HG03378 (cell line): ENCODE data around the gene SEMA3B.
"Not testable (repeated sequence)": the region's sequence is repeated elsewhere in the genome, so short reads cannot be mapped to it uniquely, and the experiment has no call there.

Experiments
- ATAC-seq: cut with Tn5 transposase; IDR thresholded peaks from one replicate; pipeline ENCODE4 v1.9.1; 2021; ENCODE audit warnings: mild to moderate bottlenecking, moderate library complexity; ENCODE audit not compliant: unreplicated experiment

Gene SEMA3B

DNA sequence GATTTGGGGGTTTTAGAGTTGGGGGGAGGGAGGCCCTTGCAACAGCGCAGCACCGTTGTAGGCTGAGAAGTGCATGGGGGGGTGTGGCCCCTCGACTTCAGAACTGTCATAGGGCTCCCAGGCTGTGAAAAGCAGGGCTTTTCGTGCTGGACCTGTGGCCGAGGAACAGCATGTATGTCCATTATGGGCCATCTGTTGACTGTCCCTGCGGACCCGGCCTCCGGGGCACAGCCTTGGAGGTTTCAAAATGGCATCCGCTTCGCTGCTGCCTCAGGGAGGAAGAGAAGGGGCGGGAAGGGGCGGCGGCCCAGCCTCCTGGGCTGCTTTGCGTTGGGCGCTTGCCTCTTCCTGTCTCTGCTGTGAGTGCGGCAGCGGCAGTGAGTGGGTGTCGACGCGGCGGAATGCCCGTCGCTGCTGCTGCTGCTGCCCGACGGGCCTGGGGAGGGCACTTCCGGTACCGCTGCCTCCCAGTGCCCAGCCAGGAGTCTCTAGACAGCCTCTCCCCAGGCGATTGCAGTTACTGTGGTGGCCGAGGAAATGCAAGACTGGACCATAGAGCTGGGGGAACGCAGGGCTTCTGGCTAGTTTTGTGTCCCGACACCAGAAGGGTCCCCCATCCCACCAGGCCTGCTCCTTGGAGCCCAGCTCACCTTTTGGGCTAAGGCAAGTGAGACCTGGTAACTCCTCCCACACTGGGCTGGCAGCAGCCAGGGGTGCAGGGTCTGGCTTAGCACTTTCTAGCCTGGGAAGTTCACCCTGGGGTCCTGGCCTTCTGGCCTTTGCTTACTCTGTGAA lies 31.0 kb upstream of the SEMA3B start:
- no peak for ATAC-seq

DNA sequence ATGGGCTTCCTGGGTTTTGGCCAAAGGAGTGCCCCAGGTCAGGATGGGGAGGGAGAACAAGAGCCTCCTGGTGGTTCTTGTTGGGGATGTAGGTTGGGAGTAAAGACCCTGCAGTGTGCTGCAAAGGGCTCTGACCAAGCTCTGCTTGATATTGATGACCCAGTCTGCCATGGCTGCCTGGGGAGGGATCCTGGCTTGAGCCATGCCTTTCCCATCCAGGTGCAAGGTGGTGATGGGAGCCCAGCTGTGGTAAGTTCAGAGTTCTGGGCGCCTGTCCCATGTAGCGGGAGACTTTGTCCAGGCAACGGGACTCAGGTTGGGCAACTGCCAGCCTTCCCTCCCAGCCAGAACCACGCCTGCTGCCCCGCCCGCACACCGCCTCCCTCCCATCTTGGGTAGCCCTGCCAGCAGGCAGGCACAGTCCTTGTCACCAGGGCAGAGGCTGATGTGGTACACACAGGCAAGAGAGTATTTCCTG lies 30.4 kb upstream of the SEMA3B start:
- ATAC-seq, result no peak

DNA sequence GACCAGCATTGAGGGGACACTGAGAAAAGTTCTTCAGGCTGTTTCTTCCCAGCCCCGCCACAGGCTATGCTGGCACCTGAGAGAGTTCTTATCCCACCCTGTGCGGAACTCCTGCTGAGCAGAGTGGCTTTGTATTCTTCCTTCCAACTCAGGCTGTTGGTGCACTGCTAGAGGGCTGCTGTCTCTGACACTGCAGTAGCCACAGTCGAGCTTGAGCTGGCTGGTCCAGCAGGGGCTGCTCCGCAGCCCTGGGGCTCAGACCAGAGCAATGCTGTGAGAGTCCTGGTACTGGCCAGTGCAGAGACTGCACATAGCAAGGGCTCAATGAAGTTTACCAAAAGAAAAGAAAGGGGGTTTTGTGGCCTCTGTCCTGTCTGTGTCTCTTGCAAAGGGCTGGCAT lies 29.3 kb upstream of the SEMA3B start:
- no peak for ATAC-seq

DNA sequence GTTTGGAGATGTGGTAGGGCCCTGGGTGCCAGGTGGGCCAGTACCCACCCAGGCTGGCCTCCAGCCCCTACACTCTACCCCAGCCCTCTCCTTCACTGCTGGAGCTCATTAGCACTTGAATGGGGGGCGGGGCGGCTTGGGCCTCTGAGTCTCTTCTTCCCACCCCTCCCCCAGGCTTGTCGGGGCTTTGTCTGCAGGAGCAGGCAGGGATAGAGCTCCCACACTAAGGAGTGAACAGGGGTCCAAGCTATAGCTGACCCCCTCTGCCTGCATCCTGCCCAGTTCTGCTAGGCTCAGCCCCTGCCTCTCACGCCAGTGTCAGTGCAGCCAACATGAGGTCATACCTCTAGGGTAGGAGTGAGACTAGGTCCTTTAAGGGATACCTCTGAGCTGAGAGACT lies 27.8 kb upstream of the SEMA3B start:
- ATAC-seq, result no peak

DNA sequence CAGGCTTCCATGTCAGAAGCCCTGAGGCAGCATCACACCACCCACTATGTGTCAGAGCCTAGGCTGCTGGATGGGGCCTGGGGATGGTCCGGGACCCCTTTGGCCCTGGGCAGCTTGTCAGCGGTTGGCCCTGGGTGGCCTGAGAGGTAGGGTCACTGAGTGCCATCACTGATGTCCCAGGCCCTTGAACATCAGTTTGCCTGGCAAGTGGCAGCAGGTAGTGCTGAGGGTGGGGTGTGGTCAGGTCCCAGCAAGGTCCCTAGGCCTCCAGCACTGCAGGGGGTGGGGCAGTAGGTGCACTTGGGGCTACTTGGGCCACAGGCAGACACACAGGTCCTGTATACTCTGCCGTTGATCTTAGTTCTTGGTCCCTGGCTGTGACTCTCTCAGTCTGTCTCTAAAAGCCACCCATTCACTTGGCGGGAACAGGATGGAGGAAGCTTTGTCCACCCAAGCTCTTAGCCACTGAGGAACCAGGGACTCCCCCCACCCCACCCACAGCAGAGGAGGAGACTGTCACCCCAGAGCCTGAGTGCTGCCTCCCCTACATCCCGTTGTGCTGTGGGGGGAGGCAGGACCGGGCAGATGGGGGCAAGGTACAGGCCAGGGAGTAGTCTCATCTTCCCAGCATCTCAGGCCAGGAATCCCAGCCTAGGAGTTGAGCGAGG lies 27.1 kb upstream of the SEMA3B start:
- ATAC-seq, result no peak

DNA sequence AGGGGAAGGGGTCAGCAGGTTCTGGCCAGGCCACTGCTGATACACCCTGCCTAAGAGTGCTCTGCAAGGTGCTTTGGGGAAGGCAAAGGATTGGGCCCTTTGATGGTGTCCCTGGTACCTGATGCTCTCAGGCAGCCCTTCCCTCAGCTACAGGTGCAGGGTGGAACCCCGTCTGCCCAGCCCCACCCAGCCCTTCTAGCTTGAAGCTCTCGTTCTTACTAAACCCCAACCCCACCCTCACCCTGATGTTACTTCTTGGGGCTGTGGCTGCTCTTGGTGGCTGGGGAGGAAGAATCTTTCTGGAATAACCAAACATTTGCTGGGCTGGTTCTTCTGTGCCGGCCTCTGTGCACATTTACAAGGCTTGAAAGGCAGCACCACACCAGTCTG lies 26.6 kb upstream of the SEMA3B start:
- no peak for ATAC-seq

DNA sequence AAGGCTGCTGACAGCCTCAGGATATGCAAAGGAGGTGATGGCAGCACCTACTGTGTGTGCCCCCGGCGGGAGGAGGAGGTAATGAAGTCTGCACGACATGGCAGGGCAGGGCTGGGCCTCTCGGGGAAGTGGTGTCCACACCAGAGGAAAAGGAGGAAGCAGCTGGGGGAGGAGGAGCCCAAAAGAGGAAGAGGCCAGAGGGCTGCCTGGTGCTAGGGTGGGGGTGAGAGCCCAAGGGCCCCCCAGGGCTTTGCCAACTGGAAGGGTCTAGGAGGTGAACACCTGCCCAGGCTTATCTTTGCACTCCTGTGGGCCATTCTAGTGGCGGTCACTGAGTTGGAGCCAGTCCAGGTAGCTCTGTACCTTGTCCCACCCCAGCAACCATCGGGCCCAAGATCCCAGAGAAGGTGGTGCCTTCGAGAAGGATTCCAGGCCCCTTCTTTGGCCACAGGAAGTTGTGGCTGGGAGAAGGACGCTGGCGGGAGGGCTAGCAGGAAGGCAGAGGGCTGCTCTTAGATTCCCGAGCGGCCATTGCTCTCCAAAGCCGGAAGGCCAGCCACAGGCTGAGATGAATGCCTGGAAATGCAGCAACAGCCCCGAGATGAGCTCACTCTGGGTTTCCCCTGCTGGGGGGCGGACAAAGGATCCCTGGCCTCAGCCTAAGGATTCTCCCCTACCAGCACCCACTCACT lies 25.9 kb upstream of the SEMA3B start:
- ATAC-seq, result no peak

DNA sequence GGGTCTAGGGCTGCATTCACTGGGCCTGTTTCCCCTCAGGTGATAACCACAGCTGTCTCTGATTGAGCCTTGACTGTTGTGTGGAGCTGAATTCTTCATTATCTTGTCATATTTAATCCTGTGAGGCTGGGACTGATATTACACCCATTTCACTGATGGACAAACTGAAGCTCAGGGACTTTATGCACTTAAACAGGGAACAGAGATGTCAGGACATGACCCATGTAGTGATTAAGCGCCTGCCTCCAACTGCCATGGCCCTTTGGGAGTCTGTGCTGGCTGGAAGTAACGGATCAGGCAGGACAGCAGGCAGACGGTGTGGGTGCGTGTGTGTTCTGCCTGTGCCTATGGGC lies 25.4 kb upstream of the SEMA3B start:
- ATAC-seq, result no peak

DNA sequence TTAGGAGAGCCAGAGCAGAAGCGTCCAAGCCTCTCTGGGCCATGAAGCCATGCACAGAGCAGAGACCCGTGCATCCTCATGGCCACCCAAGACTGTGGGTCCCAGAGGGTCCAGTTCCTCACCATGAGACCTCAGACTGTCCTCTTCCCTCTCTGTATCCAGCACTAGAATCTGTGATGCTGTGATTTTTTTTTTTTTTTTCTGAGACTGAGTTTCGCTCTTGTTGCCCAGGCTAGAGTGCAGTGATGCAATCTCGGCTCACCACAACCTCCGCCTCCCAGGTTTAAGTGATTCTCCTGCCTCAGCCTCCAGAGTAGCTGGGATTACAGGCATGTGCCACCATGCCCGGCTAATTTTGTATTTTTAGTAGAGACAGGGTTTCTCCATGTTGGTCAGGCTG lies 24.1 kb upstream of the SEMA3B start:
- ATAC-seq, result not testable (repeated sequence)

DNA sequence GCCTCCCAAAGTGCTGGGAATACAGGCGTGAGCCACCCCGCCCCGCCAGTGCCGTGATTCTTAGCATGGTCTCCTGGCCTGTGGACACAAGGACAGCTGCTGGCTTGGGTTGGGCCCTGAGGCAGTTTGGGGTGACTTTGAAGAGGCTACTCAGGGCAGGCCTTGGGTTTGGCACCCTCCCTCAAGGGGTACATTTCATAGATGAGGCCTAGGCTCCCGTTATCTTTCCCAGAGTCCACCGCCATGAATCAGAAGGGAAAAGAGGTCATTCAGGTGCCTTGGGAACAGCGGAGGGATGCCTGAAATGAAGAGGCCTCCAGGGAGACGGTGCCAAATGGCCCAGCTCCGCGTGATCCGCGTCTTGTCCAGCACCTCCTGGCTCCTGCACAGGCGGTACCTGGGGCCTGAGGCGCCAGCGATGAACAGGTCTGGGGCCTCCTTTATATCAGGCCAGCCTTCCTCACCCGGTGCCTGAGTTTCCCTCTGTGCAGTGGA lies 23.6 kb upstream of the SEMA3B start:
- ATAC-seq, result no peak

DNA sequence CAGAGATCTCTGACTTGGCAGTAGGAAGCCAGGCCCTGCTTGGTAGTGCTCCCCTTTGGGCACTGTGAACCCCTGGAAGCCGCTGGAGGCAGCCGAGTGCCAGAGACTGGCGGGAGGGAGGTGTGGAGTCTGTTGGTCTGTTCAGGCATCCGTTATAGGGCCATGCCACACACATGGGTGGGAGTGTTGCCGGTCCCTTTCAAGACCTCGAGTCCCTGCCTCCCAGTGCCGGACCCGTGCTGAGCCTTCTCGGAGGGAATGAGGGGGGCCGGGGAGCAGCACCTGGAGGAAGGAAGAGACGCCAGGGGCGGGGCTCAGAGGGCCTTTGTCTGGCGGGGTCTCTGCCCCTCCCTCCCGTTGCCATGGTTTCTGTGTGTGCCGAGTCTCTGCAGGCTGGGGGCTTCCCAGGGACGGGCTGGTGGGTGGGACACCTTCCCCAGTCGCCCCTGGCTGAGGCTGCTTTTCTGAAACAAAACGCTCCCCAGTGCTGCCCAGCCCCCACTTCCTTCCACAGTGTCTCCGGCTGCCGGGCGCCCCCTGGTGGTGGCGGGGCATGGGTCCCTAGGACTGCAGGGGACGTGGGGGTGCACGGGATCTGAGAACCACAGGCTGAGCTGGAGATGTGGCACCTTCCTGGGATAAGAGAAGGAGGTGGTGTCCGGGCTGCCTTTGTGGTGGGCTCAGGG lies 23.0 kb upstream of the SEMA3B start:
- peak; percentile 54 for ATAC-seq

DNA sequence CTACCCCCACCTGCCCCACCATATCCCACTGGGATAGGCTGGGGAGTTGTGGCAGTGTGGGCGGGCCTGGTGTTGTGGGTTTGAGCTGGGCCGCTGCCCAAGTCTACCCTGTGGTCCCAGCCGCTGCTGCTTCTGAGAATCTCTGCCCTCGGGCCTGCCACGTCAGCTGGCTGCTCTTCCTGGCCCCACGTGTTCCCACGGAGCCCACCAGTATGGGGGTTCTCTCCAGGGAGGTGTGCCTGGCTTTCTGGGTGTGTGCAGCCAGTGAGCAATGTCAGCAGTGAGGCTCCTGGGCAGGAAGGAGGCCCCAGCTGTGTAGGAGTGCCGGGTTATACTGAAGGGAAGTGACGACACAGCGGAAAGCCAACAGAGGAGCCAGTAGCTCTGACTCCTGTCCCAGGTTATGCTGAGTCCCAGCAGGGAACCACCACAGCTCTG lies 22.4 kb upstream of the SEMA3B start:
- ATAC-seq, result peak; percentile 32

DNA sequence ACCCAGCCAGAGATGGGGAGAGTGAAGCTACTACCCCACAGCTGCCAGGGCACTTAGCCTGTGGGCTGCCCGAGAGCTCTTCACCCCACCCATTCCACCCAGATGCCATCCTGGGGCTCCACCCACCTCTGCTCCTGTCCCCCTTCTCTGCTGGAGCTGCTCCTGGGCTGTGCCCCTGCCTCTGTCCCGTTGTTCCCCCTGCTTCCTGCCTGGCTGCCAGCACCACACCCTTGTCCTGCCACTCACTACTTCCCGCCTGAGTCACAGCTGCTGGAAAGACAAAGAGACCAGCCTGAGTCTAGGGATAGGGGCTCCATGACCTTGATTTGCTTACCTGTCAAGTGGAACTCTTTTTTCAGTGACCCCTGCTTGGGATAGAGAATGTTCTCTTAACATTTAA lies 20.6 kb upstream of the SEMA3B start:
- ATAC-seq, result no peak

DNA sequence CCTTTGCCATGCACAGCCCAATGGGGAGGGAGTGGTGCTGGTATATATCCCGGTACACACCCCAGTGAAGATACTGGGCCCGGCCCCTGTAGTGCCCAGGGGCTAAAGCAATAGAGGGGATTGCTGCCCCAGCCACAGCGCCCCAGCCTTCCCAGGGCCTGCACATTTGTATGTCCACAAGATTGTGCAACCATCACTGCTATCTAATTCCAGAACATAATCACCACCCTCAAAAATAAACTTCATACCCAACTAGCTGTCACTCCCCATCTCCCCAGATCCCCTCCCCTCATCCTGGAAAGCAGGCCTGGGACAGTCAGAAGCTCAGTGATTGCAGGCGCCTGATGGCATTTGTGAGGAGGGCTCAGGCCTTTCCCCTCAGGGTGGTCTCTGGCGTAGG lies 19.5 kb upstream of the SEMA3B start:
- ATAC-seq, result no peak

DNA sequence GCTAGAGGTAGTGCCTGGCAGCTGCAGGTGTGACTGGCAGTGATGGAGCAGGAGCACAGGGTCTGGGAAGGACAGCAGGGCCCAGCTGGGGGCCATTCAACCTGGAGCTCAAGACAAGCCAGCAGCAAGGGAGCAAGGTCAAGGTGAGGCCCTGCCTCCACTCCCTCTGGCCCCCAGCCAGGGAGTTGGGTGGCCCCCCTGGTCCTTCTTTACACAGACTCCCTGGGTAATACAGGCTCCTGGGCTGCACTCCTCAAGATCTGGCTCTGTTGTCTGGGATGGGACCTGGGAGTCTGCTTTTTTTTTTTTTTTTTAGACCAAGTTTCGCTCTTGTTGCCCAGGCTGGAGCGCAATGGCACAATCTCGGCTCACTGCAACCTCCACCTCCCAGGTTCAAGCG lies 18.4 kb upstream of the SEMA3B start:
- no peak for ATAC-seq

DNA sequence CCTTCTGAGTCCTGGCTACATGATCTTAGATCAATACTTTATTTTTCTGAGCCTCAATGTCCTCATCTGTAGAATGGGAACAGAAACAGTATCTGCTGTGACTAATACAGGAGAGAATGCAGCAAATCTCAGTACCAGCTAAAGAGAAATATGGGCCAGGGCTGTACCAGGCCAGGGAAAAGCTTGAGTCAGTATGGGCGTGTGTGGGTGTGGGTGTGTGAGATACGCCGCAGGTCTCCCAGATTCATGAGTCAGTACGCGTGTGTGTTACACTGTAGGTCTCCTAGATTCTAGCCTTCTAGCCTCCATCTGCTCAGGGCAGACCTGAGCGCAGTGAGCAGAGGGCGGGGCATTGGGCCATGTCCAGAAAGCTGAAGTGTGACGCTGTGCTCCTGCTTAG lies 17.7 kb upstream of the SEMA3B start:
- no peak for ATAC-seq

DNA sequence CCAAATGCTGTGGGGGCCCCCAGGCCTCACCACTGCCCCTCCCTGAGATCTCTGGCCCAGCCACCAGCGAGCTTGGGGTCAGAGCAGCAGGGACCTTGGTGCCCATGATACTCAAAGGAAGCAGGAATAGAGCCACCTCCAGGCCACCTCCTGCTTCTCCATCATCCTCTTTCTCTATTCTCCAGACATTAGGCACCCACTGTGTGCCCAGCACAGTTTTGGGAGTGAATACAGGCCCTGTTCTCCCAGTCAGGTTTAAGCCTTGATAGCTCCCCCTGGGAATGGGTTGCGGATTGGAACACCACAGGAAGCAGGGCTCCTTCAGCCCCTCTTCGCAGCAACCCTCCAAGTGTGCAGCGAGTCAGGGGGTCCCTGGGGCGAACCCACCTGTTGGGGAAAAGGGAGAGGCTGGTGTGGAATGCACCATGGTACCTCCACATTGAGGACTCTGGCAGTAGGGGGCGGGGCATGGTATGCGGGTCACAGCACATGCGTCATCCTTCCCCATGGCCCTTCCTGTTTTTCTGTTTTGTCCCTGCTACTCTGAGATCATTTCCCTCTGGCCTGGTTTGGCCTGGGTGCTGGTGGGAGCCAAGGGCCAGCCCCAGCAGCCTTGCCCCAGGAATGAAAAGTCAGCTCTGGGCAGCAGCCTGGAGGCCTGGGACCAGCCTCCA lies 14.2 kb upstream of the SEMA3B start:
- no peak for ATAC-seq

DNA sequence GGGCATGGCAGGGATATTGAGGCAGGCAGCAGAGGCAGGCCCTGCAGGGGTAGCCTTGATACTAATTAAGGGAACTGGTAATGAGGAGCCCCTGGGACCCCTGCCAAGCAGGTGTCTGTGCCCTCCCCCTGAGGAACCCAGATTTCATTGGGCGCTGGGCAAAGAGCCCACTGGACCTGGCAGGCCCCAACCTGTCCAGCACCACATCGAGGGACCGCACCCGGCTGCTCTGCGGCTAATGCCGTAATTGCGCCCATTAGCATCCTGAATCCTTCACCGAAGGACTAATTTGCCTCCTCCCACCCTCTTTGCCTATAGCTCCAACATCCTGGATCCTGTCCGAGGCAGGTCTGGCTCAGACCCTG lies 13.7 kb upstream of the SEMA3B start:
- no peak for ATAC-seq

DNA sequence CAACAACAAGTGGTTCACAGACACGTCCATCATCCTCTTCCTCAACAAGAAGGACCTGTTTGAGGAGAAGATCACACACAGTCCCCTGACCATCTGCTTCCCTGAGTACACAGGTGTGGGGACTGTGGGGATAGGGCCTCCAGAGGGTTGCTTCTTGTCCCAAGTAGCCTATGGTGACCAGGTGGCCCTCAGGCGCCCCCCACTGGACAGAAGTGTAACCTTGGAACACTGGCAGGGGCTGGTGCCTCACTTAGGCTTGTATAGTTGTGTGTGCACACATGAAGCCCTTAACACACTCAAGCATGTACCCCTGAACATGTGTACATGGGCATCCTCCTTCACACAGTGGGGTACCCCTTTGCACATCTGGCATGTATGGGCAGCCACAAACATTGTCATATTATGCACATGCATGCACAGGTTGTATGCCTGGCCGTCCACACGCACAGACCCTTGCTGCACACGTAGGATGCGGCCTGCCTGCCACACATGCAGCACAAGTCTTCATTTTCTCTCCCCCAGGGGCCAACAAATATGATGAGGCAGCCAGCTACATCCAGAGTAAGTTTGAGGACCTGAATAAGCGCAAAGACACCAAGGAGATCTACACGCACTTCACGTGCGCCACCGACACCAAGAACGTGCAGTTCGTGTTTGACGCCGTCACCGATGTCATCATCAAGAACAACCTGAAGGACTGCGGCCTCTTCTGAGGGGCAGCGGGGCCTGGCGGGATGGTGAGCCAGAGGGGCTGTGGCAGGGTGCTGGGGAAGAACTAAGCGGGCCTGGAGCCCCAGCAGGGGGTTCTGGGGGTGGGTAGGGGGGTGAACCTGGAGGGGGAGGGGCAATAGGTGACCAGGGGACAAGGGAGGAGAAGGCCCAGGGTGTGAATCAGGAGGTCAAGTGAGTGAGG lies 11.7 kb upstream of the SEMA3B start:
- no peak for ATAC-seq
